Measurements from ENCODE around the gene AGAP3.

DNA sequence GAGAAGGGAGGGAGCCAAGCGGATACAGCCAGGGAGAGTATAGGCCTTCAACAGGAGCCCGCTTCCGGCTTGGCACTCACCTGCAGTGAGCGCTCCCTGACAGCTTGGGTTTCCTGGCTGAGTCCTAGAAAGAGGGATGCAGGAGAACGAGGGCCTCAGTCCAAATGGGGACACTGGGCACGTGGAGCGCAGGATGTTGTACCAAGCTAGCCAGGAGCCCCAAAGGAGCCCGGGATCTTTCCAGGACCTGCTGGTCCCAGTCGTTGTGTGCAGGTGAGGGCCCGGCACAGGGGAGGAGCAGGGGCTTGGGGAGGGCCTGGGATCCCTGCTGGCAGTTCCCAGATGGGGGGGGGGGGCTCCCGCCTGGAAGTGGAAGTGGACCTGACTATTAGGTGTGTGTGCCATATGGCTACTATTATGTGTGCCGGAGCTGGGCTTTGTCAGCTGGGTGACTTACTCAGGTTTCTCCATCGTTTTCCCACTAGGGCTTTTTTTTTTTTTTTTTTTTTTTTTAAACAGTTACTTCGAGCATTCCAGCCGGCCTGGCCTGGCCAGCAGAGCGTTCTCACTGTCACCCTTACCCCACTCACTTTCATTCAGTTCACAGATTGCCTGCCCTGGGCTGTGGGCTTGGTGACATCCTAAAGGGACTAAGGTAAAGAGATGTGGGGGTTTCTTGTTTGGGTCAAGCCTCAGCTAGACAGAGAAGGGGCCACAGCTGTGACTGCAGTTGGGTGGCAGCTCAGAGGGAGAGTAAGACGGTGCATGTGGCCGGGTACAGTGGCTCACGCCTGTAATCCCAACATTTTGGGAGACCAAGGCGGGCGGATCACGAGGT, 3.8 kb downstream of the AGAP3 start:
- TF ChIP-seq CTCF (IDR thresholded peaks at IDR 0.05) = no peak
- TF ChIP-seq POLR2A (IDR thresholded peaks at IDR 0.05) = no peak
